ENCODE measurements around the gene ATAD3B.
A peak's percentile ranks its signal among the peaks of the same experiment; 100 is the strongest.
"Not testable (repeated sequence)": the region's sequence is repeated elsewhere in the genome, so short reads cannot be mapped to it uniquely, and the experiment has no call there.

The ATAD3B gene

DNA sequence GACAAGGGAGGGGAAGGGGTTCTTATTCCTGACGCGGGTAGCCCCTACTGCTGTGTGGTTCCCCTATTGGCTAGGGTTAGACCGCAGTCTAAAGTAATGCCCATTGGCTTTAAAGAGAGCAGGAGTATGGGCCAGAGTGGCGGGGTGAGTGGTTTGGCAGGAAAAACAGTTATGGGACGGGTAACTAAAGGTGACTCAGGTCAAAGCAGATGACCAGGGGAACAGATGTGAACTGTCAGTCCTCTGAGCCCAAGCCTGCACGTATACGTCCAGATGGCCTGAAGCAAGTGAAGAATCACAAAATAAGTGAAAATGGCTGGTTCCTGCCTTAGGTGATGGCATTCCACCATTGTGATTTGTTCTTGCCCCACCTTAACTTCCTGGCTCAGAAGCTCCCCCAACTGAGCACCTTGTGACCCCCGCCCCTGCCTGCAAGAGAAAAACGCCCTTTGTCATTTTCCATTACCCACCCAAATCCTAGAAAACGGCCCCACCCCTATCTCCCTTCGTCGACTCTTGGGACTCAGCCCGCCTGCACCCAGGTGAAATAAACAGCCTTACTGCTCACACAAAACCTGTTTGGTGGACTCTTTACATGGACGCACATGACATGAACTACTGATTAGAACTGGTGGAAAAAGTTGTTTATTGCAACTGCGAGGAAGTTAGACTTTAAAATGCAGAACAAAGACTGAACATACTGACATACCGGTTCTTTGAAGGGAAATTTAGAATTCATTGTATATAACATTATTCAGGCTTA, 758 bp upstream of the ATAD3B start:
- TF ChIP-seq, protein P1, sequence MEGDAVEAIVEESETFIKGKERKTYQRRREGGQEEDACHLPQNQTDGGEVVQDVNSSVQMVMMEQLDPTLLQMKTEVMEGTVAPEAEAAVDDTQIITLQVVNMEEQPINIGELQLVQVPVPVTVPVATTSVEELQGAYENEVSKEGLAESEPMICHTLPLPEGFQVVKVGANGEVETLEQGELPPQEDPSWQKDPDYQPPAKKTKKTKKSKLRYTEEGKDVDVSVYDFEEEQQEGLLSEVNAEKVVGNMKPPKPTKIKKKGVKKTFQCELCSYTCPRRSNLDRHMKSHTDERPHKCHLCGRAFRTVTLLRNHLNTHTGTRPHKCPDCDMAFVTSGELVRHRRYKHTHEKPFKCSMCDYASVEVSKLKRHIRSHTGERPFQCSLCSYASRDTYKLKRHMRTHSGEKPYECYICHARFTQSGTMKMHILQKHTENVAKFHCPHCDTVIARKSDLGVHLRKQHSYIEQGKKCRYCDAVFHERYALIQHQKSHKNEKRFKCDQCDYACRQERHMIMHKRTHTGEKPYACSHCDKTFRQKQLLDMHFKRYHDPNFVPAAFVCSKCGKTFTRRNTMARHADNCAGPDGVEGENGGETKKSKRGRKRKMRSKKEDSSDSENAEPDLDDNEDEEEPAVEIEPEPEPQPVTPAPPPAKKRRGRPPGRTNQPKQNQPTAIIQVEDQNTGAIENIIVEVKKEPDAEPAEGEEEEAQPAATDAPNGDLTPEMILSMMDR (conservative IDR thresholded peaks at IDR 0.05; ENCODE audit: low read depth, low read length) = no peak
- H3K4me3 ChIP-seq (ENCODE audit: low read length) = peak overlapping the region; percentile 84
- DNase-seq (ENCODE audit: low read depth) = no peak

DNA sequence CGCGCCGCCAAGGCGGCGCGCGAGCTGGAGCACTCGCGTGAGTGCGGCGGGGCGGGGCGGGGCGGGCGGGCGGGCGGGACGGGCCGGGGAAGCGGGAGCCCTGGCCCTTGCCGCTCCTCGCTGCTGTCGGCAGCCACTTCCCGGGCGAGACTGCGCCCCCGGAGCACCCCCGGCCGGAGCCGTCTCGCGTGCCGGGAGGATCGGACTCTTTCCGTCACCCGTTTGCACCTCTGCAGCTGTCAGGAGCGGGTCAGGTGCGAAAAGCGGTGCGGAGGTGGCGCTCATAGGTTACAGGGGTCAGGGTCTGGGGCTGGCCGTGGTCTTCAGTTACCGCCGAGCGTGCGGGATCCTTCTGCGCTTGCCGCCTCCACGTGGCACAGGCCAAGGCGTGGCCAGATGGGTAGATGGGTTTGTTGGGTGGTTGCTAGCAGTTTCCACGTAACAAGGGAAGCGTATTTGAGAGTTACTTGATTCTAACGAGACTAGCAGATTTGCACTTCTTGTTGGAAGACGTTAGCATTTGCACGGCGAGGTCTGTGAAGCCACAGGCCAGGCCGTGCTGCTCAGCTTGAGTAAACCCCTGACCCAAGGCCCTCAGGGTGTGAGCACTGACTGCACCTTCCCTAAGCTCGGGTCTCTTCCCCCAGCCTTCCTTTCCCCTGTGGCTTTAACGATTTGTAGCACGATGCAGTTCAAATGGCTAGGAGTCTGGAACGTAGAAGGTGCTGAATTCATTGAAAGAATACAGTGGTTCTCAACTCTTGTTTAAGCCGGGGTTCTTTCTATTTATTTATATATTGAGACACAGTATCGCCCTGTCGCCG, 700 bp downstream of the ATAD3B start:
- not testable (repeated sequence) for DNase-seq (ENCODE audit: low read depth)
- peak overlapping the region; percentile 62 for H3K4me3 ChIP-seq (ENCODE audit: low read length)

DNA sequence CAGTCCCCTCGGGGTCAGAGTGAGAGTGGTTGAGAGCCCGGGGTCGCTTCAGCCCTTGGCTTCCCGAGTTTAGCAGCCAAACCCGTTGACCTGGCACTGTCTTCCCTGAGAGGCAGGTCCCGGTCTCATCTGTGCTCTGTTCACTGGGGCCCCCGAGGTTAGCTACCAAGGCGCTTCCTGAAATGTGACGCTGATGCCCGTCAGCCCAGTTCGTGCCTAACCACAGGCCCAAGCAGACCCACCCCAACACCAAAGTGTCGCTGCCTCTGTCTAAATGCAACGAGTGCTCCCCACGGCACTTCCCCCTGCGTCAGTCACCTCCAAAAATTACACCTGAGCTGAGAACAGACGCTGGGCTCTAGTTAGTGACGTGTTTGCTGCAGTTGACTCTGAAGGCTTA, 4.4 kb downstream of the ATAD3B start:
- not testable (repeated sequence) for DNase-seq (ENCODE audit: low read depth); H3K4me3 ChIP-seq (ENCODE audit: low read length)

DNA sequence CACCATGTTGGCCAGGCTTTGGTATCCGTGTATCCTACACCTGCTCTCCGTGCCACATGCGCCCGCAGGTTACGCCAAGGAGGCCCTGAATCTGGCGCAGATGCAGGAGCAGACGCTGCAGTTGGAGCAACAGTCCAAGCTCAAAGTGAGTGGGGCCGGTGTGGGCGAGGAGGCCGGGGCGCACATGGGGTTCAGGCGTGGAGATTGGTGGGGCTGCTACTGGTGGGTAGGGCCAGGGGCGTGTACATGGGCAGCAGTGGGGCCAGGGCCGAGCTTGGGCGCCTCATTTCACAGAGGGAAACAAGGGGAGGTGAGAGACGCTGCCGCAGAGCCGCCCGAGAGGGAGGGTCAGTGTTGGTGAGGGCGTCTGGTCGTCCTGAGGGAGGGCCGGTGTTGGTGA, 5.6 kb downstream of the ATAD3B start:
- H3K4me3 ChIP-seq (ENCODE audit: low read length) = no peak overlapping the region
- no peak for DNase-seq (ENCODE audit: low read depth)
- TF ChIP-seq, protein P1 (conservative IDR thresholded peaks at IDR 0.05; ENCODE audit: low read depth, low read length) = no peak

DNA sequence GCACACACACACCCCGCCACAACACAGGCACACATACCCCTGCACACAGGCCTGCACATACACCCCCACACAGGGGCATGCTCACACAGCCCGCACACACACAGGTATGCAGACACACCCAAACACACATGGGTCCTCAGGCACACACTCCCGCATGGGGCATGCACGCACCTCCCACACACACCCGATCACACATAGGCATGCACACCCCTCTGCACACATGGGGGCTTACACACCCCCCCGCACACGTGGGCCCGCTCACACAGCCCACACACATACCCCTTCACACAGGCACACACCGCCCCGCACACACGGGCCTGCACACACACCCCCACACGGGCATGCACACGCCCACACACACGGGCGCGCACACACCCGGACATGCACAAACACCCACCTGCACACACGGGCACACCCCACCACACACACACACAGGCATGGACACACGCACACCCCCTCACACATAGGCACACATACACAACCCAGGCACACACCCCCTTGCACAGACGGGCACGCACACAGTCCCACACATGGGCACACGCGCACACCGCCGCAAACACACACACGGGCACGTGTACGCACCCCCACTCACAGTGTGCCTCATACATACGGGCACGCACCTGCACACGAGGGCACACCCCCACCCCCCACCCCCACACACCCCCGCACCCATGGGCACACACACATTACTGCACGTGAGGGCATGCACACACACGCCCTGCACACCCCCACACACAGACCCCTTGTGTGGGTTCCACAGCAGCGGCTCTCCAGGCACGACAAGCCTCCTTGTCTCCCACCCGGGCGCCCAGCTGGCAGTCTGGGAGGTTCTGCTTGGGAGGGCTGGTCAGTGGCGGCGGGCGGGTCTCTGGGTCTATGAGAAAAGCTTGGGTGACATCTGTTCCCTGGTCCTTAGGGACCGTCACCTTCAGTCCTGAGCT, 8.3 kb downstream of the ATAD3B start:
- DNase-seq (ENCODE audit: low read depth) = no peak
- H3K4me3 ChIP-seq (ENCODE audit: low read length) = no peak overlapping the region
- TF ChIP-seq, protein P1 (conservative IDR thresholded peaks at IDR 0.05; ENCODE audit: low read depth, low read length) = no peak

DNA sequence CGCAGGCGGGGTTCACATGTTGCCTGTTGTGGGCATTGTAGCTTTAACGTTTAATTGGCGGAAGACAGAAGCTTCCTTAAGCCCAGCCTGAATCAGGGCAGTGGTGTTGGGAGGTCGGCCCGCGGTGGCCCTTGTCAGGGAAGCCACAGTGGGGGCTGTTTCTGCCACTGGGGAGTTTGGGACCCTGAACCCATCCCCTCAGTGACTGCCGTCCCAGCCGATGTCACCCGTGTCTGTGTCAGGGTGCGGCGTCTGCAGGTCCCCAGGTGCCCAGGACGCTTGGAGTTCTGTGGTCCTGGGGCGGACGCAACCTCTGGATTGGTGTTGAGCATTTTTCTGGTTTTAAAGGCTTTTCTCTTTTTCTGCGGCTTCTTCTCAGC, 8.9 kb downstream of the ATAD3B start:
- DNase-seq (ENCODE audit: low read depth); H3K4me3 ChIP-seq (ENCODE audit: low read length): not testable (repeated sequence)

DNA sequence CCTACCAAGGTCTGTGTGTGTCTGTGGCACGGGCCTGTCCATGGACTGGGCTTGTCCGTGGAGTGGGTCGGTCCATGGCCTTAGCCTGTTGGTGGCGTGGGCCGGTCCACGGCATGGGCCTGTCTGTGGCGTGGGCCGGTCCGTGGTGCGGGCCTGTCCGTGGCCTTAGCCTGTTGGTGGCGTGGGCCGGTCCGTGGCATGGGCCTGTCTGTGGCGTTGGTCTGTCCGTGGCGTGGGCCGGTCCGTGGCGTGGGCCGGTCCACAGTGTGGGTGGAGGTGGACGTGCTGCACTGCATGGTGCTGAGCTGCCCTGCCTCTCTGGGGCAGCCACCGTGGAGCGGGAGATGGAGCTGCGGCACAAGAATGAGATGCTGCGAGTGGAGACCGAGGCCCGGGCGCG, 10.2 kb downstream of the ATAD3B start:
- H3K4me3 ChIP-seq (ENCODE audit: low read length); DNase-seq (ENCODE audit: low read depth): not testable (repeated sequence)

DNA sequence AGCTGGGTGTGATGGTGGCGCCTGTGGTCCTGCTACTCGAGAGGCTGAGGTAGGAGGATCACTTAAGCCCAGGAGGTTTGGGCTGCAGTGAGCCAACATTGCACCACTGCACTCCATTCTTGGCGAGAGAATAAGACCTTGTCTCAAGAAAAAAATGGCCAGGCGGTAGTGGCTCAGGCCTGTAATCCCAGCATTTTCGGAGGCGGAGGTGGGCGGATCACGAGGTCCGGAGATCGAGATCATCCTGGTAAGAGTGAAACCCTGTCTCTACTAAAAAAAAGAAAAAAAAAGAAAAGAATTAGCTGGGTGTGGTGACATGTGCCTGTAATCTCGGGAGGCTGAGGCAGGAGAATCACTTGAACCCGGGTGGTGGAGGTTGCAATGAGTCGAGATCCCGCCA, 11.3 kb downstream of the ATAD3B start:
- no peak for DNase-seq (ENCODE audit: low read depth)
- no peak overlapping the region for H3K4me3 ChIP-seq (ENCODE audit: low read length)
- TF ChIP-seq, protein P1 (conservative IDR thresholded peaks at IDR 0.05; ENCODE audit: low read depth, low read length) = no peak

Measured in retinal pigment epithelial cell (primary cell).